GM10266 (cell line): ENCODE data around the gene LCE1A.

Experiments used
- DNase-seq: peaks from one replicate; pipeline ENCODE4 v3.0.0; 2012; ENCODE audit errors: extremely low spot score
- CTCF ChIP-seq: IDR thresholded peaks from 2 replicates; pipeline ENCODE4 v1.5.1; 2012; ENCODE audit warnings: mild to moderate bottlenecking, low read depth; ENCODE audit not compliant: control insufficient read depth, insufficient read depth; ENCODE audit errors: missing control alignments

The LCE1A gene

GRCh38 chr1:152842556-152842955 lies 15.3 kb downstream of the LCE1A start, which contains the start of gene LCE6A:
TSS of gene LCE6A (plus strand) at chr1:152842856. CDS start at chr1:152843521, 665 bp downstream.
- TF ChIP-seq CTCF: no peak
- DNase-seq: no peak

- DNase-seq: no peak
- TF ChIP-seq CTCF: no peak
Measured at GRCh38 chr1:152855661-152856060, 28.4 kb downstream of the LCE1A start.

- TF ChIP-seq CTCF: no peak
Measured at GRCh38 chr1:152858062-152858461, 30.8 kb downstream of the LCE1A start.

GRCh38 chr1:152859696-152860095 lies 32.4 kb downstream of the LCE1A start, which contains the start of gene LCE7A:
TSS of gene LCE7A (plus strand) at chr1:152859996. CDS start at chr1:152860698, 702 bp downstream.
- DNase-seq: no peak
- TF ChIP-seq CTCF: no peak

More at GRCh38 chr1:152858062-152858461, 30.8 kb downstream of the LCE1A start:
- DNase-seq: no peak

GRCh38 chr1:152860129-152860528 lies 32.9 kb downstream of the LCE1A start:
- no peak for TF ChIP-seq CTCF

GRCh38 chr1:152861374-152861773 lies 34.1 kb downstream of the LCE1A start:
- TF ChIP-seq CTCF: no peak

More at GRCh38 chr1:152860129-152860528, 32.9 kb downstream of the LCE1A start:
- no peak for DNase-seq

GRCh38 chr1:152864443-152864842 lies 37.2 kb downstream of the LCE1A start:
- no peak for DNase-seq
- no peak for TF ChIP-seq CTCF

More at GRCh38 chr1:152861374-152861773, 34.1 kb downstream of the LCE1A start:
- no peak for DNase-seq
